Neural progenitor cell (in vitro differentiated cells): ENCODE measurements around the gene GOLGA3.

Experiments used
- CTCF ChIP-seq: fragments of 200-600 bp; sonication (generic); IDR thresholded peaks from 2 replicates; pipeline ENCODE4 v1.5.1; 2017; ENCODE audit warnings: antibody characterized with exemption, mild to moderate bottlenecking
- EZH2 ChIP-seq: fragments of 200-600 bp; sonication (generic); IDR thresholded peaks from 2 replicates; pipeline ENCODE4 v1.6.1; 2017; ENCODE audit warnings: antibody characterized with exemption, mild to moderate bottlenecking, moderate library complexity

DNA sequence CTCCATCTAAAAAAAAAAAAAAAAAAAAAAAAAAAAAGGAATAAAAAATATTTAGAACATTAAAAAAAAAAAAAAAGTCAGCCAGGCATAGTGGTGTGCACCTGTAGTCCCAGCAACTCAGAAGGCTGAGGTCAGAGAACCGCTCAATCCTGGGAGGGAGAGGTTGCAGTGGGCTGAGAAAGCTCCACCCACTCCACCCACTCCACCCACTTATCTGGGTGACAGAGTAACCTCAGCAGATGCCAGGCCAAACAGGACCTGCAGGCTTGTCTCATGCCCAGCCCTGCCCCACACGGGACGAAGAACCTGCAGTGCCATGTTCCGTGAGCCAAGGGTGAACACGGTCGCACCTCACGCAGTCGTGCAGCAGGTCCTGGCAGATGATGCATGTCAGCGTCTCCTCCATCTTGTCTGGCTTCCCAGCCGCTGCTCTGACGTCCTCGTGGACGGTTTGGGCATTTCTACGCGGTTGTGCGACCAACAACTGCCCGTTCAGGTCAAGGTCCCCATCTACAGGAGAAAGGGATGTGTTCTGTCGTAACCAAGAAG, 30.1 kb upstream of the GOLGA3 start:
- TF ChIP-seq CTCF (no peak), EZH2 (no peak)
